ENCODE results near the gene NHERF2.

DNA sequence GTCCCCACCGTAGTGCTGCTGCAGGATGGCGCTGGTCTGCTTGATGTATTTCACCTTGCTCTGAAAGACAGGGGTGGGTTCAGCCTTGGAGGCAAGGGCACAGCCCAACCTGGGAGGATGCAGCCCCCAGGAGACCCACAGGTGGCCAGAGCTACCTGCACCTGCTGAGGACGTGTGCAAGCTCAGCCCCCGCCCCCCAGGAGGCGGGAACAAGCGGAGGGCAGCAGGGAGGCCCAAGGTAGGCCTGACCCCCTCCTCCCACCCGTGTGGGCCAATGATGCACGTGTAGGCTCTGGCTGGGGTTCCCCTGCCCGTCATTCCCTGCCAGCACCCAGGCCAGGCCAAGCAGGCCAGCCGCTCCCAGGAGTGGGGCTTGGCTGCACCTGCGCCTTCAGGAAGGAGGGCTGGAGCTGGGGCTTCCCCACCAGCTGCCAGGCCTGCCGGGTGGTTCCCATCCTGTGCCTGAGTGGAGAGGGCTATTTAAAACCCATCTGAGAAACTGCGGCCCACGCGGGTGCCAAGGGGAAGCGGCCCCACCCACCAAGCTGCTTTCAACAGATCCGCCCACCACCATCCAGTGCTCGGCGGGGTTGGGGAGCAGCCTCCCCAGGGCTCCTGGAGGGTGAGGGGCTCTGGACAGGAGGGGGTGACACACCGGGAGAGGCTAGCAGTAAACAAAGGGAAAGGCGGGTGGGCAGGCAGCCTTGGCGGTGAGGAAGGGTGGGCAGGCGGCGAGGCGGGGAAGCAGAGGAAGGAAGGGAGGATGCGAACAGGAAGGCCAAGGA is 17.2 kb downstream of the NHERF2 start:
- TF ChIP-seq CBX3 (IDR thresholded peaks at IDR 0.05; ENCODE audit: borderline replicate concordance in 1 of 2, low read length in 2 of 2): no peak
- no peak for TF ChIP-seq FOXK1 (CRISPR knock-in tag; IDR thresholded peaks at IDR 0.05; ENCODE audit: borderline replicate concordance)
- no peak for TF ChIP-seq POLR2A (conservative IDR thresholded peaks at IDR 0.05)
- TF ChIP-seq DNMT1 (IDR thresholded peaks at IDR 0.05): no peak
- TF ChIP-seq ZNF274 (IDR thresholded peaks at IDR 0.05; ENCODE audit: borderline replicate concordance, low read depth, low read length): no peak
- TF ChIP-seq CHD4 (IDR thresholded peaks at IDR 0.05; ENCODE audit: insufficient read depth, insufficient replicate concordance, low read depth, low read length, poor library complexity, severe bottlenecking): no peak
- TF ChIP-seq EZH2 (IDR thresholded peaks at IDR 0.05; ENCODE audit: borderline replicate concordance, low read depth, low read length): no peak
- TF ChIP-seq, protein P1, sequence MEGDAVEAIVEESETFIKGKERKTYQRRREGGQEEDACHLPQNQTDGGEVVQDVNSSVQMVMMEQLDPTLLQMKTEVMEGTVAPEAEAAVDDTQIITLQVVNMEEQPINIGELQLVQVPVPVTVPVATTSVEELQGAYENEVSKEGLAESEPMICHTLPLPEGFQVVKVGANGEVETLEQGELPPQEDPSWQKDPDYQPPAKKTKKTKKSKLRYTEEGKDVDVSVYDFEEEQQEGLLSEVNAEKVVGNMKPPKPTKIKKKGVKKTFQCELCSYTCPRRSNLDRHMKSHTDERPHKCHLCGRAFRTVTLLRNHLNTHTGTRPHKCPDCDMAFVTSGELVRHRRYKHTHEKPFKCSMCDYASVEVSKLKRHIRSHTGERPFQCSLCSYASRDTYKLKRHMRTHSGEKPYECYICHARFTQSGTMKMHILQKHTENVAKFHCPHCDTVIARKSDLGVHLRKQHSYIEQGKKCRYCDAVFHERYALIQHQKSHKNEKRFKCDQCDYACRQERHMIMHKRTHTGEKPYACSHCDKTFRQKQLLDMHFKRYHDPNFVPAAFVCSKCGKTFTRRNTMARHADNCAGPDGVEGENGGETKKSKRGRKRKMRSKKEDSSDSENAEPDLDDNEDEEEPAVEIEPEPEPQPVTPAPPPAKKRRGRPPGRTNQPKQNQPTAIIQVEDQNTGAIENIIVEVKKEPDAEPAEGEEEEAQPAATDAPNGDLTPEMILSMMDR (IDR thresholded peaks at IDR 0.05 in 2 of 3, conservative IDR thresholded peaks at IDR 0.05 in 1 of 3; ENCODE audit: insufficient read depth in 2 of 3, low read depth in 1 of 3, low read length in 3 of 3): no peak
- no peak for TF ChIP-seq POLR2AphosphoS5 (IDR thresholded peaks at IDR 0.05; ENCODE audit: control insufficient read depth, insufficient read depth, low read depth, low read length)
- TF ChIP-seq, protein P2, sequence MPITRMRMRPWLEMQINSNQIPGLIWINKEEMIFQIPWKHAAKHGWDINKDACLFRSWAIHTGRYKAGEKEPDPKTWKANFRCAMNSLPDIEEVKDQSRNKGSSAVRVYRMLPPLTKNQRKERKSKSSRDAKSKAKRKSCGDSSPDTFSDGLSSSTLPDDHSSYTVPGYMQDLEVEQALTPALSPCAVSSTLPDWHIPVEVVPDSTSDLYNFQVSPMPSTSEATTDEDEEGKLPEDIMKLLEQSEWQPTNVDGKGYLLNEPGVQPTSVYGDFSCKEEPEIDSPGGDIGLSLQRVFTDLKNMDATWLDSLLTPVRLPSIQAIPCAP (CRISPR knock-in tag; IDR thresholded peaks at IDR 0.05; ENCODE audit: borderline replicate concordance): no peak
- TF ChIP-seq, protein P3, sequence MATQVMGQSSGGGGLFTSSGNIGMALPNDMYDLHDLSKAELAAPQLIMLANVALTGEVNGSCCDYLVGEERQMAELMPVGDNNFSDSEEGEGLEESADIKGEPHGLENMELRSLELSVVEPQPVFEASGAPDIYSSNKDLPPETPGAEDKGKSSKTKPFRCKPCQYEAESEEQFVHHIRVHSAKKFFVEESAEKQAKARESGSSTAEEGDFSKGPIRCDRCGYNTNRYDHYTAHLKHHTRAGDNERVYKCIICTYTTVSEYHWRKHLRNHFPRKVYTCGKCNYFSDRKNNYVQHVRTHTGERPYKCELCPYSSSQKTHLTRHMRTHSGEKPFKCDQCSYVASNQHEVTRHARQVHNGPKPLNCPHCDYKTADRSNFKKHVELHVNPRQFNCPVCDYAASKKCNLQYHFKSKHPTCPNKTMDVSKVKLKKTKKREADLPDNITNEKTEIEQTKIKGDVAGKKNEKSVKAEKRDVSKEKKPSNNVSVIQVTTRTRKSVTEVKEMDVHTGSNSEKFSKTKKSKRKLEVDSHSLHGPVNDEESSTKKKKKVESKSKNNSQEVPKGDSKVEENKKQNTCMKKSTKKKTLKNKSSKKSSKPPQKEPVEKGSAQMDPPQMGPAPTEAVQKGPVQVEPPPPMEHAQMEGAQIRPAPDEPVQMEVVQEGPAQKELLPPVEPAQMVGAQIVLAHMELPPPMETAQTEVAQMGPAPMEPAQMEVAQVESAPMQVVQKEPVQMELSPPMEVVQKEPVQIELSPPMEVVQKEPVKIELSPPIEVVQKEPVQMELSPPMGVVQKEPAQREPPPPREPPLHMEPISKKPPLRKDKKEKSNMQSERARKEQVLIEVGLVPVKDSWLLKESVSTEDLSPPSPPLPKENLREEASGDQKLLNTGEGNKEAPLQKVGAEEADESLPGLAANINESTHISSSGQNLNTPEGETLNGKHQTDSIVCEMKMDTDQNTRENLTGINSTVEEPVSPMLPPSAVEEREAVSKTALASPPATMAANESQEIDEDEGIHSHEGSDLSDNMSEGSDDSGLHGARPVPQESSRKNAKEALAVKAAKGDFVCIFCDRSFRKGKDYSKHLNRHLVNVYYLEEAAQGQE (IDR thresholded peaks at IDR 0.05; ENCODE audit: borderline replicate concordance): no peak
- TF ChIP-seq, protein P3 (CRISPR knock-in tag; IDR thresholded peaks at IDR 0.05; ENCODE audit: low read depth): no peak

Measured in K562 (cell line).